ENCODE measurements around the gene RASSF1.

The RASSF1 gene

GRCh38 chr3:50340448-50341329 is at the start of gene RASSF1:
Gene RASSF1 (minus strand): TSS chr3:50340836. CDS start chr3:50340805, 31 bp downstream.
- no peak for DNase-seq (ENCODE audit: low read depth in 2 of 2)

GRCh38 chr3:50389414-50389767 is 48.8 kb upstream of the RASSF1 start:
- no peak for DNase-seq (ENCODE audit: low read depth in 2 of 2)

GRCh38 chr3:50388720-50389413 is 48.2 kb upstream of the RASSF1 start:
- no peak for DNase-seq (ENCODE audit: low read depth in 2 of 2)

GRCh38 chr3:50388016-50388719 is 47.5 kb upstream of the RASSF1 start:
- no peak for DNase-seq (ENCODE audit: low read depth in 2 of 2)

GRCh38 chr3:50385754-50386153 is 45.1 kb upstream of the RASSF1 start:
- DNase-seq (ENCODE audit: low read depth in 2 of 2), result no peak

GRCh38 chr3:50383750-50384149 is 43.1 kb upstream of the RASSF1 start:
- no peak for DNase-seq (ENCODE audit: low read depth in 2 of 2)

GRCh38 chr3:50382722-50383121 is 42.1 kb upstream of the RASSF1 start:
- DNase-seq (ENCODE audit: low read depth in 2 of 2), result no peak

- DNase-seq (ENCODE audit: low read depth in 2 of 2), result no peak
These were observed 40.7 kb upstream of the RASSF1 start for GRCh38 chr3:50381383-50381782.

GRCh38 chr3:50380405-50381085 is 39.9 kb upstream of the RASSF1 start:
- no peak for DNase-seq (ENCODE audit: low read depth in 2 of 2)

GRCh38 chr3:50378757-50379156 is 38.1 kb upstream of the RASSF1 start:
- DNase-seq (ENCODE audit: low read depth in 2 of 2), result no peak

GRCh38 chr3:50378024-50378423 is 37.4 kb upstream of the RASSF1 start:
- DNase-seq (ENCODE audit: low read depth in 2 of 2), result no peak

GRCh38 chr3:50375258-50375931 is 34.8 kb upstream of the RASSF1 start:
- DNase-seq (ENCODE audit: low read depth in 2 of 2), result no peak

- no peak for DNase-seq (ENCODE audit: low read depth in 2 of 2)
These were observed 34.0 kb upstream of the RASSF1 start for GRCh38 chr3:50374363-50375257.

GRCh38 chr3:50373146-50374051 is 32.8 kb upstream of the RASSF1 start:
- no peak for DNase-seq (ENCODE audit: low read depth in 2 of 2)

GRCh38 chr3:50372349-50372748 is 31.7 kb upstream of the RASSF1 start:
- DNase-seq (ENCODE audit: low read depth in 2 of 2), result no peak

- no peak for DNase-seq (ENCODE audit: low read depth in 2 of 2)
These were observed 30.6 kb upstream of the RASSF1 start for GRCh38 chr3:50371133-50371685.

GRCh38 chr3:50370594-50370993 is 30.0 kb upstream of the RASSF1 start:
- no peak for DNase-seq (ENCODE audit: low read depth in 2 of 2)

GRCh38 chr3:50369012-50369670 is 28.5 kb upstream of the RASSF1 start:
- no peak for DNase-seq (ENCODE audit: low read depth in 2 of 2)
